ENCODE results near the gene HEG1.

GRCh38 chr3:124918524-124918923, 137.3 kb downstream of the HEG1 start:
- TF ChIP-seq ZNF713 (CRISPR knock-in tag; IDR thresholded peaks at IDR 0.05) (no peak), HDAC6 (IDR thresholded peaks at IDR 0.05; ENCODE audit: low read depth, low read length) (no peak), HNRNPH1 (optimal IDR thresholded peaks at IDR 0.05; ENCODE audit: low read depth, low read length) (no peak), RFX5 (IDR thresholded peaks at IDR 0.05; ENCODE audit: low read depth, low read length) (no peak), TOPORS (CRISPR knock-in tag; IDR thresholded peaks at IDR 0.05) (no peak), ATF6 (CRISPR knock-in tag; conservative IDR thresholded peaks at IDR 0.05) (no peak), ZNF629 (CRISPR knock-in tag; conservative IDR thresholded peaks at IDR 0.05) (no peak), CTCF (CRISPR knock-in tag; IDR thresholded peaks at IDR 0.05) (no peak), SMARCC2 (IDR thresholded peaks at IDR 0.05) (no peak), ETV5 (CRISPR knock-in tag; IDR thresholded peaks at IDR 0.05; ENCODE audit: borderline replicate concordance) (no peak), RAD51 (IDR thresholded peaks at IDR 0.05; ENCODE audit: borderline replicate concordance) (no peak), HNRNPUL1 (IDR thresholded peaks at IDR 0.05; ENCODE audit: low read depth, low read length) (no peak)

Measured in HepG2 (cell line).